IPS-11a (cell line): ENCODE measurements around the gene RAB7A.

Source experiments
- H3K4me3 ChIP-seq: one replicate; pipeline ENCODE4 v1.5.1; 2013; ENCODE audit warnings: low read depth, low read length, control low read depth

The RAB7A gene

GRCh38 chr3:128787256-128788253 is 61.6 kb downstream of the RAB7A start:
- no peak overlapping the region for H3K4me3 ChIP-seq

- H3K4me3 ChIP-seq: no peak overlapping the region
Measured at GRCh38 chr3:128788268-128788869, 62.4 kb downstream of the RAB7A start.

GRCh38 chr3:128794067-128794768 is 68.2 kb downstream of the RAB7A start:
- H3K4me3 ChIP-seq: no peak overlapping the region

GRCh38 chr3:128794770-128795649 is 69.0 kb downstream of the RAB7A start:
- no peak overlapping the region for H3K4me3 ChIP-seq

- no peak overlapping the region for H3K4me3 ChIP-seq
Measured at GRCh38 chr3:128799653-128800052, 73.7 kb downstream of the RAB7A start.

- no peak overlapping the region for H3K4me3 ChIP-seq
Measured at GRCh38 chr3:128800241-128801187, 74.5 kb downstream of the RAB7A start.

GRCh38 chr3:128801779-128802380 is 75.9 kb downstream of the RAB7A start:
- no peak overlapping the region for H3K4me3 ChIP-seq

GRCh38 chr3:128803307-128803706 is 77.3 kb downstream of the RAB7A start:
- no peak overlapping the region for H3K4me3 ChIP-seq

GRCh38 chr3:128804017-128804810 is 78.2 kb downstream of the RAB7A start:
- no peak overlapping the region for H3K4me3 ChIP-seq

GRCh38 chr3:128804811-128805155 is 78.8 kb downstream of the RAB7A start:
- no peak overlapping the region for H3K4me3 ChIP-seq

- H3K4me3 ChIP-seq: no peak overlapping the region
Measured at GRCh38 chr3:128805772-128806171, 79.8 kb downstream of the RAB7A start.

GRCh38 chr3:128806588-128806987 is 80.6 kb downstream of the RAB7A start:
- no peak overlapping the region for H3K4me3 ChIP-seq

GRCh38 chr3:128807186-128807830 is 81.3 kb downstream of the RAB7A start:
- H3K4me3 ChIP-seq: no peak overlapping the region

- no peak overlapping the region for H3K4me3 ChIP-seq
Measured at GRCh38 chr3:128808672-128809071, 82.7 kb downstream of the RAB7A start.

GRCh38 chr3:128813097-128813496 is 87.1 kb downstream of the RAB7A start:
- H3K4me3 ChIP-seq: no peak overlapping the region

- H3K4me3 ChIP-seq: no peak overlapping the region
Measured at GRCh38 chr3:128814060-128814459, 88.1 kb downstream of the RAB7A start.

GRCh38 chr3:128814519-128815317 is 88.7 kb downstream of the RAB7A start:
- no peak overlapping the region for H3K4me3 ChIP-seq
